Testis (tissue), 2 donors: Measurements from ENCODE around the gene TMEM169.

Source experiments
- CTCF ChIP-seq, 3 experiments: fragments of 450-650 bp in 2 of 3; fragments of 200-600 bp in 1 of 3; sonication (generic) in 1 of 3; IDR thresholded peaks; one replicate each; pipeline ENCODE4 v1.5.1; 2016 to 2019; ENCODE audit warnings: antibody characterized with exemption in 3 of 3, mild to moderate bottlenecking in 2 of 3, moderate library complexity in 1 of 3
- POLR2A ChIP-seq: fragments of 450-650 bp; IDR thresholded peaks from one replicate; pipeline ENCODE4 v1.6.1; 2017; ENCODE audit warnings: antibody characterized with exemption, mild to moderate bottlenecking, moderate library complexity

GRCh38 chr2:216132585-216132984 lies 50.9 kb downstream of the TMEM169 start:
- TF ChIP-seq POLR2A (no peak), CTCF (IDR thresholded peaks at IDR 0.05) (no peak)
